Mucosa of stomach (tissue), 1 donor: Measurements from ENCODE around the gene MIDN.

Experiments
- H3K27me3 ChIP-seq: one replicate; pipeline ENCODE4 v1.7.0; 2013; ENCODE audit warnings: mild to moderate bottlenecking, low read length; ENCODE audit not compliant: control insufficient read depth, insufficient read depth
- H3K36me3 ChIP-seq: one replicate; pipeline ENCODE4 v1.7.0; 2013; ENCODE audit warnings: low read length; ENCODE audit not compliant: control insufficient read depth, insufficient read depth
- H3K4me1 ChIP-seq: one replicate; pipeline ENCODE4 v1.7.0; 2013; ENCODE audit warnings: mild to moderate bottlenecking, low read length; ENCODE audit not compliant: control insufficient read depth, insufficient read depth
- H3K4me3 ChIP-seq: one replicate; pipeline ENCODE4 v1.7.0; 2013; ENCODE audit warnings: low read length
- H3K9ac ChIP-seq: one replicate; pipeline ENCODE4 v1.7.0; 2013; ENCODE audit warnings: mild to moderate bottlenecking, low read length, moderate library complexity
- H3K9me3 ChIP-seq: one replicate; pipeline ENCODE4 v1.7.0; 2013; ENCODE audit warnings: mild to moderate bottlenecking, low read length, moderate library complexity; ENCODE audit not compliant: control insufficient read depth
- donor health status: Pancreatic carcinoma.

Gene MIDN

GRCh38 chr19:1214299-1214861, 34.0 kb upstream of the MIDN start:
- Histone ChIP-seq H3K36me3 (no peaks in the 10 kb centered on the region), H3K9ac (peak overlapping the region; percentile 47), H3K27me3 (no peaks in the 10 kb centered on the region), H3K9me3 (no peaks in the 10 kb centered on the region), H3K4me3 (no peak overlapping the region), H3K4me1 (peaks cover 53% of the 10 kb centered on the region)

GRCh38 chr19:1214862-1215731, 33.3 kb upstream of the MIDN start:
- Histone ChIP-seq H3K9me3 (no peaks in the 10 kb centered on the region), H3K9ac (peak overlapping the region; percentile 47), H3K4me3 (no peak overlapping the region), H3K4me1 (peaks cover 46% of the 10 kb centered on the region), H3K36me3 (no peaks in the 10 kb centered on the region), H3K27me3 (no peaks in the 10 kb centered on the region)

GRCh38 chr19:1216756-1217155, 31.6 kb upstream of the MIDN start:
- H3K4me1 ChIP-seq = peaks cover 36% of the 10 kb centered on the region
- no peaks in the 10 kb centered on the region for H3K27me3 ChIP-seq
- no peak overlapping the region for H3K9ac ChIP-seq
- no peak overlapping the region for H3K4me3 ChIP-seq
- no peaks in the 10 kb centered on the region for H3K36me3 ChIP-seq
- no peaks in the 10 kb centered on the region for H3K9me3 ChIP-seq

- peaks cover 34% of the 10 kb centered on the region for H3K4me1 ChIP-seq
- no peak overlapping the region for H3K4me3 ChIP-seq
- H3K9me3 ChIP-seq = no peaks in the 10 kb centered on the region
- no peaks in the 10 kb centered on the region for H3K27me3 ChIP-seq
- no peaks in the 10 kb centered on the region for H3K36me3 ChIP-seq
- H3K9ac ChIP-seq = no peak overlapping the region
These were observed 31.0 kb upstream of the MIDN start for GRCh38 chr19:1217366-1217765.

- Histone ChIP-seq H3K9ac (no peak overlapping the region), H3K36me3 (peaks cover 7% of the 10 kb centered on the region), H3K4me1 (peaks cover 26% of the 10 kb centered on the region)
These were observed 29.4 kb upstream of the MIDN start for GRCh38 chr19:1218751-1219567.

GRCh38 chr19:1219786-1220476, 28.5 kb upstream of the MIDN start:
- H3K36me3 ChIP-seq = peaks cover 7% of the 10 kb centered on the region

More at GRCh38 chr19:1218751-1219567, 29.4 kb upstream of the MIDN start:
- H3K9me3 ChIP-seq = no peaks in the 10 kb centered on the region
- no peak overlapping the region for H3K4me3 ChIP-seq
- no peaks in the 10 kb centered on the region for H3K27me3 ChIP-seq

GRCh38 chr19:1220477-1220930, 27.9 kb upstream of the MIDN start:
- Histone ChIP-seq H3K9me3 (no peaks in the 10 kb centered on the region), H3K36me3 (peaks cover 7% of the 10 kb centered on the region), H3K27me3 (no peaks in the 10 kb centered on the region), H3K9ac (no peak overlapping the region), H3K4me3 (no peak overlapping the region), H3K4me1 (peaks cover 11% of the 10 kb centered on the region)

More at GRCh38 chr19:1219786-1220476, 28.5 kb upstream of the MIDN start:
- Histone ChIP-seq H3K9ac (no peak overlapping the region), H3K9me3 (no peaks in the 10 kb centered on the region), H3K27me3 (no peaks in the 10 kb centered on the region), H3K4me1 (peaks cover 17% of the 10 kb centered on the region), H3K4me3 (no peak overlapping the region)

- no peak overlapping the region for H3K4me3 ChIP-seq
- H3K9me3 ChIP-seq = no peaks in the 10 kb centered on the region
- H3K9ac ChIP-seq = no peak overlapping the region
- H3K4me1 ChIP-seq = peaks cover 11% of the 10 kb centered on the region
- peaks cover 7% of the 10 kb centered on the region for H3K36me3 ChIP-seq
- H3K27me3 ChIP-seq = no peaks in the 10 kb centered on the region
These were observed 27.1 kb upstream of the MIDN start for GRCh38 chr19:1220976-1221903.

- Histone ChIP-seq H3K9me3 (no peaks in the 10 kb centered on the region), H3K27me3 (no peaks in the 10 kb centered on the region), H3K9ac (no peak overlapping the region), H3K4me3 (no peak overlapping the region), H3K36me3 (peaks cover 7% of the 10 kb centered on the region), H3K4me1 (peaks cover 8% of the 10 kb centered on the region)
These were observed 26.5 kb upstream of the MIDN start for GRCh38 chr19:1221904-1222255.

GRCh38 chr19:1222394-1222793, 26.0 kb upstream of the MIDN start:
- no peaks in the 10 kb centered on the region for H3K27me3 ChIP-seq
- H3K9ac ChIP-seq = no peak overlapping the region
- peaks cover 7% of the 10 kb centered on the region for H3K36me3 ChIP-seq
- H3K4me3 ChIP-seq = no peak overlapping the region
- H3K9me3 ChIP-seq = no peaks in the 10 kb centered on the region
- peaks cover 3% of the 10 kb centered on the region for H3K4me1 ChIP-seq
